T-helper 1 cell treated with Interleukin-12 subunit alpha and Interleukin-12 subunit beta and Interleukin-4 antibody, amounts not matched to agents 30 ng/mL and 1 ng/mL, for 36 hours (primary cell): Measurements from ENCODE around the gene MDP1. TPM values are rescaled to one million over a fixed set of nuclear protein-coding genes. Genes with fewer than 3 reads are reported as not detected.
"Not testable (repeated sequence)": the region's sequence is repeated elsewhere in the genome, so short reads cannot be mapped to it uniquely, and the experiment has no call there.

Source experiments
- intact Hi-C: fragments of 100-400 bp; cut with micrococcal nuclease; formaldehyde crosslinking; loops from one replicate; pipeline ENCODE4 v1.15.1; 2024
- total RNA-seq: library from RNA; stranded (reverse); gene quantifications from 2 replicates; pipeline ENCODE4 v1.2.3, GENCODE V29; 2022

Gene MDP1
- total RNA-seq, 1 donor from 2014 or later: 14.5 TPM

- intact Hi-C loops: not testable (repeated sequence)
Observed at GRCh38 chr14:24203249-24203886, 12.5 kb downstream of the MDP1 start.

- intact Hi-C loops: not testable (repeated sequence)
Observed at GRCh38 chr14:24202538-24202937, 13.3 kb downstream of the MDP1 start.

DNA sequence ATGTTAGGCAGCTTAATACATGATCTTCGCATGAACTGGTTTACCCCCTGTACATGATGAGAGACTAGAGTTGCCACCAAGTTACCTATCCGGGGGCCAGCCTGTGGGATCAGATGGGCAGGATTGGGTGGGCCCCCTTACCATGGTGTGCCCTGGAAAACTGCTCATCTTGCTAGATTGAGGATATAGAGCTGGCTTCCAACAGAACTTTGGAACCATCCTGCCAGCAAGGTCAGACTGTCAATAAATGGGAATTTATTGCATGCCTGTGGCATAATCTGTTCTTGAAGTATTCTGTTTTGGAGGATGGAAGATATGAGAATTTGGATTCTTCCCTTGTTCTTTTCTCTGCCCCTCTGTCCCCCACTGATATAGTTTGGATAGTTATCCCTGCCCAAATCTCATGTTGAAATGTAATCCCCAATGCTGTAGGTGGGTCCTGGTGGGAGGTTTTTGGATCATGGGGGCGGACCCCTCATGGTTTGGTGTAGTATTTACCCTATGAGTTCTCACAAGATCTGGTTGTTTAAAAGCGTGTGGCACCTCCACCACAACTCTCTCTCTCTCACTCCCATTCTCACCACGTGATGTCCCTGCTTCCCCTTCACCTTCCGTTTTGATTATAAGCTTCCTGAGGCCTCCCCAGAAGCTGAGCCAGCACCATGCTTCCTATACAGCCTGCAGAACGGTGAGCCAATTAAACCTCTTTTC lies 16.9 kb downstream of the MDP1 start:
- intact Hi-C loops: loop anchor here (5.0 kb wide), 1 partner anchor 647 kb away; the partner anchor contains the start of gene ZFHX2

DNA sequence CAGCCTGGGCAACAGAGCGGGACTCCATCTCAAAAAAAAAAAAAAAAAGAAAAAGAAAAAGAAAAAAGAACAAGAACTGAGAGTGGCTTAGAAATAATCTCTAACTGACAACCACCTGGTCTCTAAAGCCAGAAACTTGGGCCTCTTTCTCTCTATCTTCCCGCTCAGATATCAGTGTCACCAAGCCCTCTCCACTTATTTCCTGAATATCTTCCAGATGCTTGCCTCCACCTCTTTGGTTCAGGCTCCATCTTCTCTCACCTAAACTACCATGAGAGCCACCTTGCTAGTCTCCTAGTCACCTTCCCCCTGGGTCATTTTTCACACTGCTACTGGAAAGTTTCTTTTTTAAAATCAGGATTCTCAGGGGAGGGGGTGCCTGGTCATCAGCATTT lies 18.8 kb downstream of the MDP1 start:
- intact Hi-C loops: loop anchor here (5.0 kb wide), 1 partner anchor 645 kb away; the partner anchor contains the start of gene ZFHX2

- intact Hi-C loops: loop anchor here (5.0 kb wide), 1 partner anchor 644 kb away; the partner anchor contains the start of gene ZFHX2
Observed at GRCh38 chr14:24196071-24197055, 19.5 kb downstream of the MDP1 start.

DNA sequence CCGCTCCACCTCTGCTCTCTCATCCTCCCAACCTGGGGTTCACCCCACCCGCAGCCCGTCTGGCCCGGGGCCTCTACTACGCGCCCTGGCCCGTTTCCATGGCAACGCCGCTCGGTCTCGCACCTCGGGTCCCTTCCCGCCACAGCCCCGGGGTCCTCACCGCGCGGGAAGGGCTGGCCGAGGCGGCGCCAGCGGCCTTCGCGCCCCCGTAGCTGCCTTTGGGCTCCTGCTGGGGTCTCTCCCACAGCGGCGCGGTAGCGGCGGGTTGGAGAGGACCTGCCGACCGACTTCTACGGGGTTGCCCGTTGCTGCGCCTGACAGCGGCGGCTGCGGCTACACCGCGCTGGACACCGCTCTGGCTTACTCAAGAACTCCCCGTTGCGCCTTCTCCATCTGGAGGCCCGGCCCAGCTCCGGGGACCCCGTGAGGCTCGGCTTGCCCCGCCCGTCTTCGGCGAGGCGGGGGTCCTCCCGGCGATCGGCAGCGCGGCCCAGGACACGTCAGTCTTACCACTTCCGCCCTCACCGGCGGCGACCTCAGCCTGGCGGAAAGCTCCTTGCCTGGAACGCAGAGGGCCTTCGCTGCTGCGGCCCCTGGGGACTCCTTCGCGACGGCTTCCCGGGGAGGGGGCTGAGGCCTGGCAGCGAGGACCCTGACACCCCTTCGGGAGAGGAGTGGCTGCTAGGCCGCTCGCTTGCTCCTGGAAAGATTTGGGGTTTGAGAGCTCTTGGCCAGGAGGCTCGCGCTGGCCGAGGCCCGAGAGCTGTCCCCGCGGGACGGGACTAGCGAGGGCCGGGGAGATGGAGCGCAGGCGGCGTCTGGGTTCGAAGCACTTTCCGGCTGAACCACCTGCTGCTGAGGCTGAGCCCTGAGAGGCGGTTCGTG lies 20.4 kb downstream of the MDP1 start, which contains the start of gene TM9SF1:
TSS of gene TM9SF1 (minus strand) at position 256 of the 885 bp plus-strand sequence. CDS start 422 bp downstream, outside the sequence.
- intact Hi-C loops: loop anchor here (1.0 to 5.0 kb wide), 10 partner anchors 18 to 643 kb away; partner anchors contain the start of genes CHMP4A, DCAF11, DHRS1 and EMC9

GRCh38 chr14:24194873-24195185 lies 21.0 kb downstream of the MDP1 start:
- intact Hi-C loops: loop anchor here (1.0 to 5.0 kb wide), 11 partner anchors 18 to 643 kb away; partner anchors contain the start of genes CHMP4A, DCAF11, DHRS1 and EMC9

DNA sequence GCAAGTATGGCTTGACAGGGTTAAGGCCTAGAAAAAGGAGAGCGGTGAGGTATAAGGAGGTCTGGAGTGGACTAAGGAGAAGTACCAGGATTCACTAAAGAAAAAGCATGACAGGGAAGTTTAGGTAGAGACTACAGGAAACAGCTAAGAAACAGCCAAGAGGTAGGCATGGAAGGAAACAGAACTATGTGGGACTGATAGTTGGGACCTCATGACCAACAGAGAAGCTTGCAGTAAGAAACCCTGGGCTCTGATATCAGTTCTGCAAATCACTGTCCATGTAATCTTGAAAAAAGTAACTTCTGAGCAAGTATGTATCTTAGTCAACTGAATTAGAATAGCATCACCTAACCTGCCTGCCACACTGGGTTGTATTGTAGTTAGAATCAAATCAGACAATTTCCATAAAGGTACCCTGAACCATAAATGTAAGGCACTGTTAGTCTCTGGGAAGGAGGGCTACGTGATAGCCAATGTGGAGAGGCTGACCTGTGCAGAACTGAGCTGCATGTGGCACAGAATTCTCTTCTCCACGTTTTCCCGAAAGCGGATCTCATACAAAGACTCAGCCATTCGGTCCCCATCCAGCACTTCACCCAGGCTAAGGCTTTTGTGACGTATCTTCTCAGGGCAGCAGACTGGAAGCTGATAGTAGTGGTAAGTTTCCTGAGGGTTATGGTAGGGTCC lies 21.5 kb downstream of the MDP1 start:
- intact Hi-C loops: loop anchor here (1.0 kb wide), 1 partner anchor 77 kb away; the partner anchor contains the start of gene RABGGTA

DNA sequence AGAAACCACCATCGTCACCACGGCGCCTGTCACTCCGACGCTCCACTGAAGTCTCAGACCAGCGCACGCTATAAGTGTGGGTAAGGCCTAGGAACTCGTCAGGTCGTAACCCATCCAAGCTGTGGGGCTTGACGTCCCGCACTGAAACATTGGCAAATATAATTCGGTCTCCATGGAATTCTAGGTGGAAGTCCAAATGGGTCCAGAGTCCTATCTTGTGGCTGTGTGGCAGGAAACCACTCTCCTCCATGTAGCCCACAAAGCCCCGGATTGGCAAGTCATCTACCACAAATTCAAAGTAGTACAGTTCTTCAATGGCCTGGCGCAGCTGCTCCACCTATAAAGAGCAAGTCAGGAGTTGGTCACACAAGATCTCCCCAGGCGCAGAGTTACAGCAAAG lies 22.9 kb downstream of the MDP1 start:
- intact Hi-C loops: no loop called here

DNA sequence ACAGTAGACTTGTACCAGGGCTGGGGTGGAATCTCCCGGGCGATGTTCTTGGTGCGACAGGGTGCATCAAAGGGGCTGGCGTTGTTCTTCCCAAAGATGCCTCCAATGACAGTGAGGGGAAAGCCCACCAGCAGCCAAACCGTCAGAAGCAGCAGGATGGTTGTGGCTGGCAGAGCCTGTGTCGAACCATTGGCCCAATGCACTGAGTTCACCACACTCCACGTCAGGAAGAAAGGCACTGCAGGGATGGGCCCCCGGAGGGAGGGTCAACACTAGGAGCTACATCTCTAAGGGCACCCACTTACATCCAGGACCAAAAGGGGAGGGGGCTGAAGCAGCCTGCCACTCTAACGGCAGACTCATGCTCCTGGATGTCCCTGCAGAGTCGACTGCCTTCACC lies 25.4 kb downstream of the MDP1 start:
- intact Hi-C loops: no loop called here

DNA sequence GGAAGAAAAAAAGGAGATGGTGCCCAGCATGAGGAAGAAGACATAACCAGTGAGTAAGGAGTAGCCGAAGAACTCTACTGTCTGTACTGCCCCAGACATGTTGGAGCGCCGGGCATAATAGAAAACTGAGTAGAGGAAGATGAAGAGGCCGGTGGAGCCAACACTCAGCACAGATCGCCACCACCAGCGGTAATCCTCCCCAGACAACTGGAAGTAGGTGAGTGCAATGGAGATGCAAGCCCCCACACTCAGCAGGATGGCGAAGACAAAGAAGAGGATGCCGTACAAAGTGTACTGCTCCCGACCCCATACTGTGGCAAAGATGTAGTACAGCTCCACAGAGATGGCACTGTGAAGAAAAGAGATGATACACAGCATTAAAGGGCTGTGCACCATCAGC lies 26.4 kb downstream of the MDP1 start:
- intact Hi-C loops: no loop called here

DNA sequence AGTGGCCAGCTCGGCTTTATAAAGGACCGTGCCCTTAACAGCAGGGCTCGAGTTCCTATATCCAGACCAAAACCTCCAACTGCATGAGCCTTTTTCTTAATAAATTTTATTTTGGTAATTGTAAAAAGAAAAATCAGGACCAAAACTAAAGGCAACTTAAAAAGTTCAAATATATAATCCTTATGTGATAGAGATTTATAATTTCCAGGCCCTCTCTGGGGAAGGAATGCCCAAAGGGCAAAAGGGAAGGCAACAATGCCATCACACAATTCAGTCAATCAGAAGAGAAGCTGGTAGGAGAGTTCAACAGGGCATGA lies 26.8 kb downstream of the MDP1 start:
- intact Hi-C loops: no loop called here

DNA sequence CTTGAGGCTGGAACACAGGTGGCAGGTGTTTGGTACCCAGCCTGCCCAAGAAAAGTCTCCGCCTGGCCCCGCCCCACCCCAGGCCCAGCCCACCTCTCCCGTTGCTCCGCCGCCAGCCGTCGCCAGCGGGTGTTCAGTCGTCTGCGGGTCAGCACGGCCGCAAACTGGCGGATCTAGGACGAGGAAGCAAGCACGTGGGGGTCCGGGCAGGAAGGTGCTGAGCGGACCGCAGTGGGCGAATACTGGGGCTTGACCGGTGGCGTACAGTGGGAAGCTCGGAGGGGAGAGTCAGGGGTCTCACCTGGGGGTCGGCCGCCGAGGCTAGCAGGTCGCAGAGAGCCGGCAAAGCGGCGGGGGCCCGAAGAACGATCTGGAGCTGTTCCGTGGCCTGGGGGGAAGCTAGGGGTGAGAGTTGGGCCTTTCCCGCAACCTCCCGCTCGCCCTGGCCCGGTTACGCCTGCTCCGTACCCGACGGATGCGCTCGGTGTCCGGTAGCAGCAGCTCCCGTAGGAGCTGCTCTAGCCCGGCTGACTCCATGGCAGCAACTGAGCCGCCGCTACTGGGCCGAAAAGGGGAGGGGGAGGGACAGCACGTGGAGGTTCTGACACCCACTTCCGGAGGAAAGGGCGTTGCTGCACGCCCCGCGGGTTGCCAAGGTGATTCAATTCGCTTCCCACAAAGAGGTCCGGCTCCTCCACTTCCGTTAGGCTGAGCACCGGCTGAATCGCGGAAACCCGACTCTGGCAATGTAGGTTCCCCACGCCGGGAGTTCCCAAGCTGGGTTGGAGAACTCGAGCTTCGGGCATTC lies 27.4 kb downstream of the MDP1 start, which contains the start of gene IPO4:
TSS of gene IPO4 (minus strand) at position 566 of the 808 bp plus-strand sequence. CDS start at position 537, 29 bp downstream.
- intact Hi-C loops: loop anchor here (1.0 kb wide), 10 partner anchors 25 to 254 kb away; partner anchors contain the start of genes CHMP4A, DCAF11, DHRS1 and GMPR2

DNA sequence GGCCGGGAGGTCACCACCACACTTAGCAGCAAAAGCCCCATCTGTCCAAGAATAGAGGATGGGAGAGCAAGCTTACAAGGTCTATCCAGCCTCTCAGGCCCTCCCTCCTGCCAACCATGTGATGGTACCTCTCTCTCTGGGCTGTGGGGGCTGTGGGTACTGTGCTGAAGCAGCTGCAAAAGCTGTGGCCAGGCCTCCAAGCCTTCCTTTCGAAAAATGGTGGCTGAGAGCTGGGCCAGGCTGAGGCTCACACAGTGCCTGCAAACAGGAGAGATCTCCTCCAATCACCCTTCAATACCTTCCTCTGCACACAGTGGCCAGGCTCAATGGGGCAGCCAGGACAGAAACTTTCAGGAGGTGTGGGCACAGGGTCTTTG lies 28.3 kb downstream of the MDP1 start:
- intact Hi-C loops: no loop called here

DNA sequence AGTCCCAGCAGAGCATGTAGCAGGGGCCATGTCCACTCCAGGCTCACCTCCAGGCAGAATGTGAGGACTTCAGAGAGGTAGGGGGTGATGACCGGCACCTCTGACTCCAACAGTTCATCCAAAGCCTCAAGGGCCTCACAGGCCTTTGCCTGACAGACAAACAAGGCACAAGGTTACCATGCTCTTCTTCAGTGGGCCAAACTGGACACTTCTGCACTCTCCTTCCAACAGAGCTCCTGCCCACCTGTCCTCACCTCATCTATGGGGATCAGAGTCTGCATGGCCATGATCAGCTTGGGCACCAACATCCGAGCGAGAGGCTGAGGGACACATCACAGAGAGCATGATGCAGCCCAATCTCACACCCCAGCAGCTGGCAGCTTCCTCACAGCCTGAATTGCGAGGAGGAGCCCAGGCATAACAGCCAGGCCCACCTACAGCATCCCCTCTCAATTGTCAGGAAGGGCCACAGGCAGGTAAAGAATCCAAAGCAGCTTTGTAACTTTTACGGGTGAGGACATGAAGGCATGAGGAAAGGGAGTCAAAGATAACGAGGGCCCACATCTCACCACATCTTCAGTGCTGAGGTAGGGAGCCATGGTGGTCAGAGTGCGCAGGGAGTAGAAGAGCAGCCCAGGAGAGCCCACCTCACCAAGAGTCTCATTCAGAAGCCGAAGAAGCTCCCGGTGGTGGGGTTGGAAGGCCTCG lies 28.9 kb downstream of the MDP1 start:
- intact Hi-C loops: no loop called here

DNA sequence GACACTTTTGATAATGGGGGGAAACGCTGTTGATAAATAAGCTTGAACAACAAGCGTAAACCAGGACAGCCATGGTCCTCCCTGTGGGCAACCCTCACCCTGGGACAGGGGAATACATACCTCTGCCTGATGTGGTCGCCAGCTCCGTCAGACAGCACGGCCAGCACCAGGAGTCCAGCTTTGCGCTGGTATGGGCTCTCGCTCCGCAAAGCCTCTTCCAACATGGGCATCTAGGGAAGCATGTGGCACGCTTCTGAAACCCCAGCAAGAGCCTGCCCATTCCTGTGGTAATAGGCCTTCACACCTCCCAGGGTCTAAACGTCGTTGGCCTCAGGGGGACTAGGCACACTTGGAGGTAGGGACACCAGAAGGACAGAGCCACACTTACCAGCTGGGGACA lies 30.1 kb downstream of the MDP1 start:
- intact Hi-C loops: no loop called here

GRCh38 chr14:24185026-24185425 lies 30.8 kb downstream of the MDP1 start:
- intact Hi-C loops: no loop called here
